Adrenal gland (tissue), 5 donors: ENCODE results near the gene ANKRD44.

ENCODE experiments used
- POLR2A ChIP-seq, 2 donors: fragments of 450-650 bp; IDR thresholded peaks; one replicate each; pipeline ENCODE4 v1.6.1; 2017; ENCODE audit warnings: antibody characterized with exemption in 2 of 2, mild to moderate bottlenecking in 2 of 2, moderate library complexity in 1 of 2
- TF ChIP-seq, protein P1 (sequence below), 6 experiments: fragments of 450-650 bp in 4 of 6; fragments of 200-600 bp in 2 of 6; sonication (generic) in 1 of 6; IDR thresholded peaks; 1 replicate in 5 of 6; 2 replicates in 1 of 6; pipeline versions ENCODE4 v1.5.1 to v1.8.0; 2016 to 2021; ENCODE audit warnings: antibody characterized with exemption in 6 of 6, mild to moderate bottlenecking in 2 of 6, moderate library complexity in 1 of 6
- donor health status: DM: no; HTN: no; CAD: no.

DNA sequence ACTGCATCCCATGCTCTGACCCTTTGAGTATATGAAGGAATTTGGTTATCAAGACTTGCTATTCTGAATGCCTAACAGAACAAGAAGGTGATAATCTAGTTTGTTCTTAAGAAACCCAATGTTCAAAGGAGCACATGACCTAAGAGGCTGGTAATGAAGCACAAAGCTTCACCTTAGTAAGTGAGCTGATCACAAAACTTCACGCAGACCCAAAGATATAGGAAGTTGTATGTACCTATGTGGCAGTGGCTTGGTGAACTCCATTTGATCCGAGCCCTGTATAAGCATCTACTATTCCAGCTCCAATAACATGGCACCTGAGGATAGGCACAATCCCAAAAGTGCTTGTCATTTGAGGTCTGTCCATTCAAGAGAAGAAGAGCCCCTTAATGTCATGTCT, 78.6 kb downstream of the ANKRD44 start:
- TF ChIP-seq POLR2A (IDR thresholded peaks at IDR 0.05): no peak
- TF ChIP-seq, protein P1, sequence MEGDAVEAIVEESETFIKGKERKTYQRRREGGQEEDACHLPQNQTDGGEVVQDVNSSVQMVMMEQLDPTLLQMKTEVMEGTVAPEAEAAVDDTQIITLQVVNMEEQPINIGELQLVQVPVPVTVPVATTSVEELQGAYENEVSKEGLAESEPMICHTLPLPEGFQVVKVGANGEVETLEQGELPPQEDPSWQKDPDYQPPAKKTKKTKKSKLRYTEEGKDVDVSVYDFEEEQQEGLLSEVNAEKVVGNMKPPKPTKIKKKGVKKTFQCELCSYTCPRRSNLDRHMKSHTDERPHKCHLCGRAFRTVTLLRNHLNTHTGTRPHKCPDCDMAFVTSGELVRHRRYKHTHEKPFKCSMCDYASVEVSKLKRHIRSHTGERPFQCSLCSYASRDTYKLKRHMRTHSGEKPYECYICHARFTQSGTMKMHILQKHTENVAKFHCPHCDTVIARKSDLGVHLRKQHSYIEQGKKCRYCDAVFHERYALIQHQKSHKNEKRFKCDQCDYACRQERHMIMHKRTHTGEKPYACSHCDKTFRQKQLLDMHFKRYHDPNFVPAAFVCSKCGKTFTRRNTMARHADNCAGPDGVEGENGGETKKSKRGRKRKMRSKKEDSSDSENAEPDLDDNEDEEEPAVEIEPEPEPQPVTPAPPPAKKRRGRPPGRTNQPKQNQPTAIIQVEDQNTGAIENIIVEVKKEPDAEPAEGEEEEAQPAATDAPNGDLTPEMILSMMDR (IDR thresholded peaks at IDR 0.05): no peak
